Activated CD8-positive, alpha-beta memory T cell treated with anti-CD3 and anti-CD28 coated beads, Interleukin-2, amount 50 U/mL, for 48 hours (primary cell): ENCODE data around the gene CFDP1.

Experiments
- DNase-seq: peaks from one replicate; pipeline ENCODE4 v3.0.0-alpha.2; 2020

The CFDP1 gene

DNA sequence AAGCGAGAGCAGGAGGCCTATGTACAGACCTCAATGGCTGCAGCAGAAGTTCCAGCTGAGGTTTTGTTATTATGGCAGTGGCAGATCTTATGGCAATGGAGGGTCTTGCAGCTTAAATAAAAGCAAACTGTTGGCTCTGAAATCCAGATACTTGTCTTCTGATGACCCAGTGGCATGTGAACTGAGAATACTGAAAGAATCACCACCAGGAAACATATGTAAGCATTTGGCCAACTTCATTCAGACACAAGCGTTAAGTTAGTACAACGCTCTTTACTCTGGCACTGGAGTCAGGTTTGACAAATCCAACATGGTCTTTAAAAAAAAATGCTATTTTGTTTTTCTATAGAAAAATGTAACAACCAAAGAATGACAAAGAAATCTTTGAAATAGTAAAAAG lies 70.5 kb downstream of the CFDP1 start:
- DNase-seq = no peak

DNA sequence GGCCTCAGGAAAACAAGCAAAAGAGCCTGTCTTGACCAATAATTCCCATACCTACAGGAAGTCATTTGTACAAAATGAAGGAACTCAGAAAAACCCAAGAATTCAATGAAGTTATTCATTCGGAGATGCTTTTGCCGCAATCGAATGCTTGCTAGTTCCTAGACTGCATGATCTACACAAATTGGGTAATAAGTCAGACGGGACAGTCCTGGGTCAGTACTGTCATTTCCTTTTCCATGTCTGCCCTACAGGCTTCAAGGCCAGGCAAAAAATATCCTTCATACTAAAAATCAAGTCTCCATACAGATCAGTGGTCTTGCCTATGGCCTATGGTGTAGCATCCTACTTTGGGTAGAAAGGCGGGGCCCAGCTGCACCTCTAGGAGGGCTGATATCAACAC lies 71.4 kb downstream of the CFDP1 start:
- no peak for DNase-seq

DNA sequence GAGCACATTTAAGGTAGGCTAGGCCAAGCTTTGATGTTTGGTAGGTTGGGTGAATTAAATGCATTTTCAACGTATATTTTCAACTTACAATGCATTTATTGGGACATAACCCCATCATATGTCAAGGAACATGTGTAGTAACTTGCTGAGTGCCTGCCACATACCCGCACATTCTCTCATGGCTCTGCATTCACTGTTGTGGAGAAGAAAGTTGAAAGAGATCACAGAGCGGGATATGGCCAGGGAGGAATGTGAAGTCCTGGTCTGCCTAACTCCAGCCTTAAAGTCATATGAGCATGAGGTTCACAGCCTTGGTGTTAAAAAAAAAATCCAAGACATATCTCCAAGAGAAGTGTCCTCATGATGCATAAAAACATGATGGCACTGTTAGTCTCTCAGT lies 79.1 kb downstream of the CFDP1 start:
- DNase-seq = no peak

DNA sequence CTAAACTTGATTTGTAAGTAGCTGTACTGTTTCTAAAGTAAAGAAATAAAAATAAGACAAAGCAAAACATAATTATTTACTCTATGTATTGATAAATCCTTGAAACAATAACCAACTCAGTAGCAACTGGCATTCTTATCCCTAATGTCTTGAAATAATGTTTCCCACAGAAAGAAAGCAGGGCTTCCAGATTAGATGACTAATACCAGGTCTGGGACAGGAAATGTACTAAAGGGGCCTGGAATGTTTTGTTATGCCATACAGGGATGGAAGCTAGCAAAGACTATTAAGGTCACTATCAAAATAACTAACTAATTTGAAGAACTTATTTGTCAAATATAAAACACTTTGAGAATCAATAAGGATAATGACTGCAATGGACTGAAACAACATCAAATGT lies 82.1 kb downstream of the CFDP1 start:
- no peak for DNase-seq

DNA sequence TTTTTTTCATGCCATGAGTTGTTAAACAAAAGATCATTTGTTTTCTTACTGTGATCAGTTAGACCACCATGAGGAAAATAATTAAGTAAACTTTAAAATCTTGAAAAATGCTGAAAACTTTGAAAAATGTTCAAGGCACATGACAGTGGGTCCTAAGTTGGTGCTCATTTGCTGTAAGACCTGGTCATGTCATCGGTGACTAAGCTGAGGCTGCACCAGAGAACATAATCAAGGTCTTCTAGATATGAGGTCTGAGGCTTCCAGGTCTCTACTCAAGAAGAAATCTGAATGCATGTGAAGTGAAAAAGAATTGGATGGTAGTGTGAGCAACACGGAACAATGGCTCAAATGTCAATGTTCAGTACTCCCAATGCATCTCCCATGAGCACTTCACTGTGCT lies 87.6 kb downstream of the CFDP1 start:
- DNase-seq = no peak

DNA sequence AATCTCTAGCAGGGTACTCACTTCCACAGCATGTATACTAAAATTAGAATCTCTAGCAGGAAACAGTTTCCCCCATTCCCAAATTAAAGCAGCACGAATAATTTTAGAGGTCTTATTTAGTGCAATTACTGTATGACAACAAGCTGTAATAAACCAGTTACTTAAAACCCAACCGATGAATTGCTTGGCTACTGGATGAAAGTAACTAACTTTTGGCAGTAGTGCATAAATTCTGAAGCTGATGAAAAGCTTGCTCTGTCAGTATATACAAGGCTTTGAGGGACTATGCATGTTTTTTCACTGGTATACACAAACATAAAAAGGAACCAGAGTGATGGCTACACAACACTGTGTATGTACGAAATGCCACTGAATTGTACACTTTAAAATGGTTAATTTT lies 89.4 kb downstream of the CFDP1 start:
- DNase-seq = no peak

DNA sequence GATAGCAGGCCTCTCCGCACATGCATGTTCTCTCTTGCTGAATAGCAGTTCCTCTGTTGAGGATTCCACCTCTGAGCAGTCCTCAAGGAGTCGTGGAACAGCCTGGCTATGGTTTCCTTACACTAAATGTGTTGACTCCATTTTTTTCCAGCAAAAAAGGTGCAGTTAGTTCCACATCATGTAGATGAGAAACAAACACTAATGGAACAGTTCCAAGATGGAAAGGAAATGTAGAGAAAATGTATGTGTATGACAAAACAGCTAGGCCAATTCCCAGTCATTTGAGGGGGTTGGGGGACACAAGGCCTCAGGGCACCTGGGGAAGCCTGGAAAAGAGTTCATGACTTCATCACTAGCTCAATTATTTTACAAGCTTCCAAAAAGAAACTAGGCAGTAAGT lies 90.0 kb downstream of the CFDP1 start:
- no peak for DNase-seq

DNA sequence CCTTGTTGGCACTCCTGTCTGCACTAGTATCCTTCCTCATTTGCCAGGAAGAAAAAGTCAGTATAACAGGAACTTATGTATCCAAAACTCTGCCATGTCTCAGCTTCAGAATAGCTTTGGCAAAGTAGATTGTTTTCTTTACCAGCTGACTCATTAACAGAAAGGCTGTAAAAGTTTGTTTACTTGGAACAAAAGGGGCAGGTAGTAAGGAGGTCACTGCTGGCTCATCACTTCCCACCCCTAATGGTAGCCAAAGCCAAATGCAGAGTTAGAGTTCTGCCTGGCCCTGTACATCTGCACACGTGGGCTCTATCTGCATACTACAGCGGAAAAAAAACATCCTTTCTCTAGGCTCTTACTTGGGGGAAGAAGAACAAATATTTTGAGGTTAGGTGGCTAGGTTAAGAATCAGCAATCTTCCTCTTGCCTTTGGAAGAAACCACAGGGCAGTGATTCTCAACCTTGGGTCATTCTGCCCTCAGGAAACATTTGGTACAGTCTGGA lies 90.9 kb downstream of the CFDP1 start:
- DNase-seq = no peak

DNA sequence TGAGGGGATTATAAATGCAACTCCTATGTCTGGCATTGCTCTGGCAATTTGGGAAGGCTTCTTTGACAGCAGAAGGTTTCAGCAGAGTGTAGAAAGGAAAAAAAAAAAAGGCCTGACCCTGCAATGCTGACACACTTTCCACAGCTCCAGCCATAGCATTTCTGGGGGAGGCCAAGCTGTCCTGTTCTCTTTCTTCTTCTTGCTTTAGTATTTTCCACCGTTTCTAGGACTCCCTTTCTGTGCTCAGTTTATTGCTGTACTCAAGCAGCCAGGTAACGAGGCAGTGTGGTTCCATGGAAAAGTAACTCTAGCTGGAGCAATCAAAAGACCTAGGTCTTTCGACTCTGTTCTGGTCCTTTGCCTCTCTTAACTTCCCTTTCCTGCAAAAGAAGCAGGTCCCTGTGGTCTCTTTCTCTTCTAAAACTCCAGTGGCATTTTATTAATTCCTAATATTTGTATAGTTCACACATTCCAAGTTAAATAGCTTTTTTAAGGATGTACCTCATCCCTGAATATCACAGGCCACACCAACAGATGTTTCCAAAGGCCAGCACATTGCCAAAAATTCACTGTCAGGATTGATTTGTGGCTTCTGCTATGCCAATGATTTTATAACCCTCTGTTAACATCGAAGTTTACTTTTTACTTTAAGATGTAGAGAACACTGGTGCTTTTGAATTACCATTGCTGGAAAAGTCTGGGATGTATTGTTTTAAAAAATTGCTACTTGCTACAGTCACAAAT lies 91.6 kb downstream of the CFDP1 start:
- no peak for DNase-seq

DNA sequence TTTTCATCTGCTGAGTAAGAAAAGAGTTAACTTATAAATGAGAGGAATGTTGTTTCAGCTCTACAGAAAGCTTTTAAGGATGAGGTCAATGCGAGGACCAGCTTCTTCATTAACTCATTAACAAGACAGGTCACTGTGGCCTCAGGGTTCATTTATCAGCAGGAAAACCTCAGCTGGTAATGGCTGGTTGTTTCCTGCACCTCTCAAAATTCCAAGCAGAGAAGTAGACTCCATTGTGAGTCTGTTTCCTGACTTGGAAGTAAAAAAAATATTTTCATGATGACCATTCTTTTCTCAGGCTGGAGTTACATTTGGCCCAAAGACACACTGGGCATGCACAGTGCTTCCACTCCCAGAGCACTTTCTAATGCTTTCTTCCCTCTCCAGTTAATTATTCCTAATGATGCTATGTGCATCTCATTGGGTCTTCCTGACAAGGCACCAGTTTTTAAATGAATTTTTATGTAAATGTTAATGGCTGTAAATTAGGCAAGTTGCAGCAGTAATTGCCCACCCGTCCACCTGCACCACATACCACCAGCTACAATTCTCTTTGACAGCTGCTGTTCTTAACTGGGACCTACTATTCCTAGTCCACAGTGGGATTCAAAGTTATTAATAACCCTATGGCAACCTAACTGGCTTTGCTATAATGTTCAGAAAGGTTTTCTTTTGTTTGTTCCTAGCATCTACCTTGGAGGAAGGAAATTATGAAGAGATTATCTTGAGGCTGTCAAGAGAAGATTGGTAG lies 92.4 kb downstream of the CFDP1 start:
- no peak for DNase-seq

DNA sequence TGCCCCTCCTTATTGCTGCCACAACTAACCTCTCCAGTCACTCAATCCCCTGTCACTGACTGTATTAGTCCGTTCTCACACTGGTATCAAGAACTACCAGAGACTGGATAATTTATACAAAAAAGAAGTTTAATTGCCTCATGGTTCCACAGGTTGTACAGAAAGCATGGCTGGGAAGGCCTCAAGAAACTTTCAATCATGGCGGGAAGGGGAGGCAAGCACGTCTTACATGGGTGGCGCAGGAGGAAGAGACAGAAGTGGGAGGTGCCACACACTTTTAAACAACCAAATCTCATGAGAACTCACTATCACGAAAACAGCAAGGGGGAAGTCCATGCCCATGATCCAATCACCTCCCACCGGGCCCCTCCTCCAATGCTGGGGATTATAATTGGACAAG lies 95.9 kb downstream of the CFDP1 start:
- DNase-seq = no peak

DNA sequence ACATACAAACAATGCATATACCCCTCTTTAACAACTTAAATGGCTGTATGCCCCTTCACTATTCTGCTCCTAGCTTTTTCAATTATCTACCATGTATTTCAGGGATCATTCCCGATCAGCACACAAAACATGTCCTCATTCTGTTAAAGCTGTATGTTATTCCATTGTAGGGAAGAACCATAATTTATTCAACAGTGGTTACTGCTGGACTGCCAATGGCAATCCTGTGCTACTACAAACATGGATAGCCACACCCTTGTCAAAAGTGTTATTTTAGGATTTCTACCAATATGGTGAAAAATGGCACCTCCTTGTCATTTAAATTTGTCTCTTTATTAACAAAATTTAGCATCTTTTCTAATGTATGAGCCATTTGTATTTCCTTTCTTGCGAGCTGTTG lies 96.8 kb downstream of the CFDP1 start:
- DNase-seq = no peak

DNA sequence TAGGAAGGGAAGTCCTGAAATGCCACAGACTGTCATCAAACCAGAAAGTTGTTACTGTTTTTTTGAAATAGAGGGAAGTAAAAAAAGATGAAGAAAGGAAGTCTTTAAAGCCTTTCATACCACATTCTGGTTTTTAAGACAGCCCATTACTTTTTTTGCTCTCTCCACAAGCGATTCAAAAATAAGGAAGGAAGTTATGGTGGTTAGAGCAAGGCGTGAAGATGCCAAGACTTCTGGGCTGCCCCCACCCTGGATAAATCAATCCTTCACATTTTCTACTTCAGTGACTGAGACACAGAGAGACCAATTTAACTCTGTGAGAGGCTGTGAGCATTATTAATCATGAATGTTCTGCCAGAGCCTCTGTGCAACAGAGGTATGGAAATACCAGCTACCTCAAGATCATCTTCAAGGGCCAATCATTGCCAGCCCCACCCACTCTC lies 99.6 kb downstream of the CFDP1 start:
- no peak for DNase-seq

DNA sequence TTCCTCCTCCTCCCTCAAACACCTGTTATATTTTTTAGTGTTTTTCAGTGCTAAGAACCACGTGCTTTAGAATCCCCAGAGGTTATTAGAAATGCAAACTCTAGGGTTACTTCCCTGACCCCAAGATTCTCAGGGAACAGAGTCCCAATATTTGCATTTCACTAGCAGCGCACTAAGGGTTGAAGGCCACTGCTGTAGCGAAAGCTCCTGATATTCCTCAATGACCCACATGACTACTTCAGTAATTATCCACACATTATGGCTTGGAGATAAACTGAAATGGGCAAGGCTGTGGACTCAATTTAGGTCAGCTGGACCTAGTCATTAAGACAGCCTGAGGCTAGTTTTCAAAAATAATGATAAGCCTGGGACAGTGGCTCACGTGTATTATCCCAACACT lies 103.4 kb downstream of the CFDP1 start:
- DNase-seq = no peak

DNA sequence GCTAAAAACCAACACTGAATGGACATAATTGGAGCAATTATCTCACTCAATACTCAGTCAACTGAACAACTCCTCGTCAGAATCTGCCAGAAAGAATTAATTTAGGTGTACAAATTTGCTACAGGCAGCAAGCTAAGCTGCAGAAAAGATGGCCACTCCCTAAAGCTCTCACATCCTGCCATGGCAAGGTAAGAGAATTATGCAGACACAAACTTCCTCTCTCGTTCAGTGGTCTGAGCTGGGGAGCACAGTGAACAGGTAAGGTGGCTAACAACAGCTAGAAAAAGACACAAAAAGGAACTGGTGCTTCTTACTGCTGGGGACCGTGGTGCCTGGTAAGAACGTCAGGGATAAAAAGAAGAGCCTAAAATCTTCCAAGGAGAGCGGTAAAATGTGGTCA lies 107.0 kb downstream of the CFDP1 start:
- no peak for DNase-seq

DNA sequence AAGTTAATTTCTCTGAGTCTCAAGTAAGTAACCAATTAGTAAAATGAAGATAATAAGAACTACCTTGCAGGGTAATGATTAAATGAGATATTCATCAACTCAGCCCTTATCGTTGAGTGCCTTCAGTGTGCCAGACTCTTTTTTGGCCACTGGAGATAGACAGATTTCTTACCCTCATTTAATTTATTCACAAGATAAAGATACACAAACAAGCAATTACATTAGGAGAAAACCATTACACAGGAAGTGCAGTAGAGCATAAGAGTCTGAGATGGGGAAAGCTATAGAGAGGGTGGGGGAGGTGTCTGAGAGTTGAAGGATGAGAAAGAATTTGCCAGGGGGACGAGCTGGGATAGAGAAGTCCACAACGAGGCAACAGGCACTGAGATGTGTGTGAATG lies 109.4 kb downstream of the CFDP1 start:
- no peak for DNase-seq

DNA sequence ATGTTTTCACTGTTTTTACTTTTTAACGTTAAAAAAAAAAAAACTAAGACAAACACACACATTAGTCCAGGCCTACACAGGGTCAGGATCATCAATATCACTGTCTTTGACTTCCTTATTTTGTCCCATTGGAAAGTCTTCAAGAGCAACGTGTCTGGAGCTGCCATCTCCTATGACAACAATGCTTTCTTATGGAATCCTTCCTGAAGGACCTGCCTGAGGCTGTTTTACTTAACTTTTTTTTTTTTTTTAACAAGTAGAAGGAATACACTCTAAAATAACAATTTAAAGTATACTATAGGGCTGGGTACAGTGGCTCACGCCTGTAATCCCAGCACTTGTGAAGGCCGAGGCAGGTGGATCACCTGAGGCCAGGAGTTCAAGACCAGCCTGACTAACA lies 110.1 kb downstream of the CFDP1 start:
- no peak for DNase-seq

DNA sequence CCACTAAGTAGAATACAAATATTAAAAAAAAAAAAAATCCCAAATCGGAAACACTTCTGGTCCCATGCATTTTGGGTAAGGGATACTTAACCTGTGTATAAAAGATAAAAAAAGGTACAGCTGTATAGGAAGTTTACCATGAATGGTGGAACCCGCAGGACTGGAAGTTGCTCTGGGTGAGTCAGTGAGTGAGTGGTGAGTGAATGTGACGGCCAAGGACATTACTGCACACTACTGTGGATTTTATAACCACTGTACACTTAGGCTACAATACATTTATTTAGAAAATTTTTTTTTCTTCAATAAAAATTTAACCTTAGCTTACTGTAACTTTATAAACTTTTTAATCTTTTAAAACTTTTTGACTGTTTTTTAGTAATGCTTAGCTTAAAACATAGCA lies 110.6 kb downstream of the CFDP1 start:
- no peak for DNase-seq

DNA sequence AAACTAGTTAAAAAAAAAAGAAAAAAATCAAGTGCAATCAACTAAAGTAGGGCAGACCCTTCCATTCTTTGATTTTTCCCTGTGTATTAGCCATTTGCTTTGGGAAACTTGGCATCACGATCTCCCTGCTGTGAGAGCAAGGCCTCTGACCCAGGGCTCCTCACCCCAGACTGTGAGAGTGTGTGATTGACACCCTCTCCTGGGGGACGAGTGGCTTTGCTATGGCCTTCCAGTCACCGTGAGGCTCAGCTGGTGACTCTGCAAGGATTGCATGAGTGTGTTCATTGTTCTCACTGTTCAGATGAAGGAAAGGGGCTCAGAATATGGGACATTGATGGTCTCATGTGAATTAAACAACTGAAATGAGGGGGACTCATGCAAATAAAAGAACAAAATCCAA lies 112.9 kb downstream of the CFDP1 start:
- no peak for DNase-seq

DNA sequence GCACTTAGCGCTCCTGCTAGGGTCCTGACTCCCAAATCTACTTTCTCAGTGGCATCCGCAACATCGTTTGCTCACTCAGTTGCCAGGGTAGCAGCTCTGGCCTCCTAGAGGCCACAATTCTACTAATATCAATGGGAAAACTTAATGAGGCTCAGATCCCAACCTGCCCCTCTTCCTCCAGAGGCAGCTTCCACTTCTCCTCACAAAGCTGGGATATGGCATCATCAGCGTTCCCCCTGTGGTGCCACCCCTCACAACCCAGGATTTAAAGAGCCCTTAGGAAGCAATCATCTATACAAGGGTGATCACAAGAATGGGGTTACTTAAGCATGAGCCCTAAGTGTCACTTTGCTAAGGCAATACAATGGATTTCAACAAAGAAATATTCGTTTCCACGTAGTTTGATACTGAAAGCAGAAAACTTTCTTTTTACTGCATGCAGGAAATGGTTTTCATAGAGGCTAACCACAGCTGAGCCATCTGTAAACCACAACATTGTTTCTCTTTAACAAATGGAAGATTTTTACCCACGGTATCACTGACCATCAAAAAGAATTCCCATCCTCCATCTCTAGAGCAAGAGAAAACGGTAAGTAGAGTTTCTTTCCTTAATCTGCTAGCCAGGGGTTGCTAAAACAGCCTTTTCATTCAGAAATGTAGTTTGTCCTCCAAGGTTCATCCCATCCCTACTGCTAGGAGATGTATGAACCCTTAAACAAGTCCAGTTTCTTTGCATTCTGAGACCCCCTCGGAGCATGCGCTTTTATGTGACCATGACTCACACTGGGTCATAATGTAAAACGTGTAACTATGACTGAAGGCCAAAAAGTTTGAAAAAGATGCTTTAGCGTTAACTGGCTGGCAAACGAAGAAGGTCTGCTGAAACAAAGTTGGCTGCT lies 113.5 kb downstream of the CFDP1 start:
- no peak for DNase-seq

DNA sequence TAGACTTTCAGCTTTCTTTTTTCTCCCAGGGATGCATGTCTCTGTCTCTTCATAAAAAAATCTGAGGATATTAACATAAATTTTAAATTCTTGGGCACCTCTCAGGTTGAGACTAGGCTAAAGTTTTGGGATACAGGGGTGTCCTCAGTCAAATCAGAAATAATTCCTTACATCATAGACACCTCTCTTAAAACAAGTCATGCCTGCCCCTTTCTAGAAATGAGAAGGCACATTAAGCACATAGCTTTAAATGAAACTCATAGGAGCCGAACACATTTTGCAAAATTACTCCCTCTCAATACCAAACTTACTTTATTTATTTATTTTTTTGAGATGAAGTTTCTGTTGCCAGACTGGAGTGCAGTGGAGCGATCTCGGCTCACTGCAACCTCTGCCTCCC lies 114.6 kb downstream of the CFDP1 start:
- no peak for DNase-seq

DNA sequence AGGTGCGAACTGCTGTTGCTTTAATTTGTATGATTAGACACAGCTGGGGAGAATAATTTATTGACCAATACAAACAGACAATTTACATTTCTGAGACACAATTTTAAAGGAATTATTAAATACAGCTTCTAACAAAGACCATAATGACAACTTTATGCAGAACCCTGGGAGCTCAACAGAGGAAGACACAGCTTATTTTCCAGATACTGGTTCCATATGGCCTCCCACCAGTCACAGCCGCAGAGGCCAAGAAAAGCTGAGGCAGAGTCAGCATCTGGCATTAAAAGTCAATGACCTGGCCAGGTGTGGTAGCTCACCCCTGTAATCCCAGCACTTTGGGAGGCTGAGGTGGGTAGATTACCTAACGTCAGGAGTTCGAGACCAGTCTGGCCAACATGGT lies 115.8 kb downstream of the CFDP1 start:
- DNase-seq = no peak

DNA sequence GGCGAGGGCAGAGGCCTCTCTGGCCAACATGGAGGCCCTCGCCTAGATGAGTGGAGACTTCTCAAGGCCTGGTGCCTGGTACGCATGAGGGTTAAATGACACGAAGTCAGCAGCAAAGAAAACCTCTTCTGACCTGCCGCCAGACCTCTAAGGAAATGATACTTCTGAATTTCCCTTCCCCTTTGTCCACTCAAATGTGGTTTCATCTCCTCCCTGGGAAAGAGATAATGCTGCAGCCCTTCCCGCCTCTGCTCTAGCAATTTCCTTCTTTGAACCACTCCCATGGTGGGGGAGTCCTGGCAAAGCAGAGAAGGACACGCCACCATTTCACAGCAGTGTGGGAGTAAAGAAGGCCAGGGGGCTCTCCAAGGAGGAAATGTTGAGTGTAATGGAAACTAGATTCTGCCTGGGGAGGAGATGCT lies 116.2 kb downstream of the CFDP1 start:
- no peak for DNase-seq
